ENCODE results near the gene KBTBD3. TPM values are rescaled to one million over a fixed set of nuclear protein-coding genes. Genes with fewer than 3 reads are reported as not detected.
"Not testable (repeated sequence)": the region's sequence is repeated elsewhere in the genome, so short reads cannot be mapped to it uniquely, and the experiment has no call there.

The KBTBD3 gene
- total RNA-seq, 2 experiments from 2014 or later: 4.7 to 7.2 TPM

DNA sequence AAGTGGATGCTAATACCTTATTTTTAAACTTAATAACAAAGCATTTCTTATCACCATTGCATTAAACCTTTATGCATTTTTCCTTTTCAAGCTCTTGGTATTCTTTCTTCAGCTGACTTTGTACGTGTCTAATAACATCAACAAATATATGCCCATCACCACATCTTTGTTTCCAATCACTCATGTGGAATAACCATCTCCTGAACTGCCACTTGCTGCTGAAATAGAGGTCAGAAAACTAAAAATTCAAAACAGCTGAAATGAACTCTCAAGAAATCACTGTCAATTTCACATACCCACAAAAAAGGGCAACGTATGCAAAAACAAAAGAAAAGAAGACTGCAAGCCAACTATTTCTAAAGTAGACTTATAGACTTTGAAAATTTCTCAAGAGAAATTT, 62.5 kb downstream of the KBTBD3 start:
- ChIA-PET POLR2A (no interaction called here), CTCF (no interaction called here)

DNA sequence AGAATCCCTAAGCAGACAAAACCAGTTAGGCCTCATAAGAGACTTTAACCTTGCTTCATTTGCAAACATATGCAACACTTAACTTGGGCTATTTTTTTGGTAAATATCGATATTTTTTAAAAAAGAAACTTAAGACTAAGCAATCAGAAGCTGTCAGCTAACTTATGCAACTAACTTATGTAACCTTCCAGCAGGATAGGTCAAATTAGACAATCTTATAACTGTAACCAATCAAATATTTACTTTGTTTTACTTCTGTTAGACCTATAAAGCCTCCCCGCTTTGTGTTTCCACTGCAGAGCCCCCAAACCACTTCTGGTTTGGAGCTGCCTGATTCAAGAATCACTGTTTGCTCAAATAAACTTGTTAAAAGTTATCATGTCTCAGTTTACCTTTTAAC, 63.1 kb downstream of the KBTBD3 start:
- POLR2A ChIA-PET: no interaction called here
- CTCF ChIA-PET: no interaction called here

- CTCF ChIA-PET: no interaction called here
- POLR2A ChIA-PET: no interaction called here
These were observed 64.4 kb downstream of the KBTBD3 start for GRCh38 chr11:106012744-106013143.

DNA sequence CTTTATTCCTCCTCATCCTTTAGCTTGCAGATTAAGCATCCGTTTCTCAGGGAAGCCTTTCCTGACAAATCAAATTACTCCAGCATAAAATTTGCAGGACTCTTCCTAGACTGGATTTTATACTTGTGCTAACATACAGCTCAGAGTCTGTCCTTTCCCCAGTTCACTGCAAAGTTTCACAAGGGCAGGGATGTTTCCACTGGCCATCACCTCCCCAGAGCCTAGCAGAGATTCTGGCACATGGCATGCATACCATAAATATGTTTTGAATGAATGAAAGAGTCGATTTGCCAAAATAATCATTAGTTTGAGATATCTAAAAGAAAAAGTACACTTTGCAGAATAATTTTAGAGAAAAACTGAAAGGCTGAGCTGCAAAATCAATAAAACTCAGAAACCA, 65.7 kb downstream of the KBTBD3 start:
- ChIA-PET POLR2A (no interaction called here), CTCF (no interaction called here)

DNA sequence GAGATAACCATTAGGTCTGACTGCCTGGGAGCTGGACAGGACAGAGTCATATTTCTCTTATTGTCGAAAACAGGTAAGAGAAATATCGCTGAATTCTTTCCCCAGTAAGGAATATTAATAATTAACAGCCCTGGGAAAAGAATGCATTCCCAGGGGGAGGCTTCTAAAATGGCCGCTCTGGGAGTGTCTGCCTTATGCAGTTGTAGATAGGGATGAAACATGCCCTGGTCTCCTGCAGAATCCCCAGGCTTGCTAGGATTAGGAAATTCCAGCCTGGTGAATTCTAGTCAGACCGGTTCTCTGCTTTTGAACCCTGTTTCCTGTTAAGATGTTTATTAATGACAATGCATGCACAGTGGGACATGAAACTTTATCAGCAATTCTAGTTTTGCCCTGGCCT, 74.1 kb downstream of the KBTBD3 start:
- CTCF ChIA-PET, POLR2A ChIA-PET: not testable (repeated sequence)

- ChIA-PET POLR2A (no interaction called here), CTCF (no interaction called here)
These were observed 75.7 kb downstream of the KBTBD3 start for GRCh38 chr11:106001304-106002012.

Other genes starting within 250 kb of the KBTBD3 start
- 10 to 100 TPM; 17.0 to 18.8 TPM for gene MSANTD4, start 55.1 kb downstream of the KBTBD3 start, total RNA-seq
- 10 to 100 TPM; 52.0 to 56.8 TPM for gene AASDHPPT, start 315 bp upstream of the KBTBD3 start, total RNA-seq

All from activated CD8-positive, alpha-beta memory T cell treated with anti-CD3 and anti-CD28 coated beads for 36 hours (primary cell).